K562 (cell line): ENCODE results near the gene PPP1R1C. TPM values are rescaled to one million over a fixed set of nuclear protein-coding genes. Genes with fewer than 3 reads are reported as not detected.

Source experiments
- ATAC-seq: fragments of 200-7000 bp; cut with Tn5 transposase; 3 replicates; pipeline ENCODE4 v1.9.1; 2020; ENCODE audit warnings: moderate library complexity
- BruUV-seq: library from RNA; stranded (reverse); fragments of 400-500 nt; replicated peaks from 2 replicates; lab custom pipeline; 2021; lab: Mats Ljungman, UMichigan
- CTCF ChIA-PET: fragments of 300-600 bp; formaldehyde crosslinking; extraction: SDS; loops from one replicate; lab custom pipeline; 2021; ENCODE audit warnings: low intra/inter-chr PET ratio; lab: Yijun Ruan, JAX
- POLR2A ChIA-PET: fragments of 300-600, 350-650 bp; sonication (Branson Sonifier 250); formaldehyde crosslinking; extraction: SDS; loops from one replicate; lab custom pipeline; 2021; ENCODE audit warnings: antibody characterized with exemption, inconsistent platforms; lab: Yijun Ruan, JAX
- DNase-seq, 4 experiments: peaks; one replicate each; pipeline versions ENCODE4 v3.0.0 to v3.0.0-alpha.2; 2011 to 2018; ENCODE audit warnings: low spot score in 3 of 4, mixed read lengths in 3 of 4; ENCODE audit errors: extremely low read depth in 1 of 4
- FAIRE-seq: peaks from 2 replicates; lab custom pipeline; 2011; peaks lifted over from hg19 to GRCh38; lab: Jason Lieb, UNC
- H2AFZ ChIP-seq: 2 replicates; pipeline ENCODE4 v1.6.0; 2011; ENCODE audit warnings: low read depth, low read length, control low read depth, inconsistent platforms
- H3K27ac ChIP-seq: fragments of 200-600 bp; 3 replicates; pipeline ENCODE4 v1.8.0; 2011; ENCODE audit warnings: low read depth, mild to moderate bottlenecking, control low read depth, inconsistent platforms, low read length, moderate library complexity, mixed read lengths; ENCODE audit errors: extremely low read depth
- H3K27me3 ChIP-seq, 2 experiments: fragments of 300-600 bp in 1 of 2; 2 replicates in 1 of 2; 3 replicates in 1 of 2; pipeline versions ENCODE4 v1.6.0 to v1.8.0; 2011; ENCODE audit warnings: inconsistent platforms in 2 of 2, low read length in 2 of 2, mild to moderate bottlenecking in 1 of 2, mixed read lengths in 1 of 2, moderate library complexity in 1 of 2; ENCODE audit not compliant: control insufficient read depth in 2 of 2, insufficient read depth in 2 of 2
- H3K36me3 ChIP-seq: fragments of 300-600 bp; 3 replicates; pipeline ENCODE4 v1.8.0; 2011; ENCODE audit warnings: mild to moderate bottlenecking, low read length, inconsistent platforms; ENCODE audit not compliant: control insufficient read depth, insufficient read depth
- H3K4me1 ChIP-seq, 2 experiments: fragments of 200-600 bp in 1 of 2; replicated peaks in 1 of 2; 2 replicates in 1 of 2; 3 replicates in 1 of 2; pipeline versions ENCODE4 v1.5.1 to v1.8.0; 2011; ENCODE audit warnings: inconsistent platforms in 2 of 2, low read length in 2 of 2, mild to moderate bottlenecking in 1 of 2, mixed read lengths in 1 of 2, moderate library complexity in 1 of 2; ENCODE audit not compliant: control insufficient read depth in 2 of 2, insufficient read depth in 2 of 2
- H3K4me2 ChIP-seq: 2 replicates; pipeline ENCODE4 v1.6.1; 2011; ENCODE audit warnings: low read length, control low read depth, inconsistent platforms, mixed read lengths; ENCODE audit not compliant: insufficient read depth
- H3K4me3 ChIP-seq: fragments of 200-600 bp; sonication (generic), shearing (Covaris generic); 2 replicates; pipeline ENCODE4 v1.5.1; 2016; ENCODE audit warnings: control low read depth, inconsistent platforms
- H3K79me2 ChIP-seq: fragments of 200-600 bp; 3 replicates; pipeline ENCODE4 v1.8.0; 2011; ENCODE audit warnings: low read length, inconsistent platforms; ENCODE audit not compliant: control insufficient read depth, insufficient read depth
- H3K9ac ChIP-seq, 2 experiments: 2 replicates each; pipeline versions ENCODE4 v1.6.0 to v1.6.1; 2011; ENCODE audit warnings: low read depth in 2 of 2, low read length in 2 of 2, control low read depth in 1 of 2, inconsistent platforms in 1 of 2, mild to moderate bottlenecking in 1 of 2, mixed read lengths in 1 of 2; ENCODE audit not compliant: insufficient read depth in 1 of 2
- H3K9me1 ChIP-seq: one replicate; pipeline ENCODE4 v1.6.0; 2011; ENCODE audit warnings: inconsistent platforms, mild to moderate bottlenecking, low read length, moderate library complexity; ENCODE audit not compliant: control insufficient read depth, insufficient read depth
- H3K9me3 ChIP-seq: replicated peaks from 2 replicates; pipeline ENCODE4 v1.5.1; 2011; ENCODE audit warnings: low read depth, low read length, inconsistent platforms; ENCODE audit not compliant: control insufficient read depth, insufficient read depth
- H4K20me1 ChIP-seq: replicated peaks from 2 replicates; pipeline ENCODE4 v1.6.1; 2011; ENCODE audit warnings: low read length, inconsistent platforms, mixed read lengths; ENCODE audit not compliant: control insufficient read depth, insufficient read depth
- ELF2 ChIP-seq: fragments of 250-450 bp; sonication (Bioruptor Pico); IDR thresholded peaks from 2 replicates; pipeline ENCODE4 v1.5.0; 2021; ENCODE audit warnings: mild to moderate bottlenecking
- ELK3 ChIP-seq: fragments of 450-650 bp; formaldehyde crosslinking; IDR thresholded peaks from 2 replicates; pipeline ENCODE4 v1.4.0; 2020; ENCODE audit warnings: mild to moderate bottlenecking
- FOXK1 ChIP-seq: sonication (generic); formaldehyde crosslinking; IDR thresholded peaks from 2 replicates; pipeline ENCODE4 v1.8.0; 2022; ENCODE audit warnings: missing genetic modification reagents, mild to moderate bottlenecking, borderline replicate concordance
- MEF2D ChIP-seq: conservative IDR thresholded peaks from 2 replicates; pipeline ENCODE4 v1.6.1; 2016; ENCODE audit warnings: low read depth, missing genetic modification characterization, missing compliant biosample characterization
- SMARCC2 ChIP-seq: fragments of 450-650 bp; IDR thresholded peaks from 2 replicates; pipeline ENCODE4 v1.6.1; 2017; ENCODE audit warnings: antibody characterized with exemption, moderate library complexity, mild to moderate bottlenecking, low read depth
- ZNF695 ChIP-seq: fragments of 450-650 bp; formaldehyde crosslinking; IDR thresholded peaks from 2 replicates; pipeline ENCODE4 v1.4.0; 2020; ENCODE audit warnings: mild to moderate bottlenecking, moderate library complexity
- ZNF764 ChIP-seq: fragments of 250-450 bp; sonication (Bioruptor Pico); IDR thresholded peaks from 2 replicates; pipeline ENCODE4 v1.4.0; 2020; ENCODE audit warnings: low read depth, mild to moderate bottlenecking, moderate library complexity
- WGBS: fragments of 100-300 bp; shearing (Covaris generic); methylation state at CpG from one replicate; pipeline ENCODE4 v1.1.6; 2016; ENCODE audit warnings: low coverage, mixed read lengths; ENCODE audit not compliant: insufficient coverage; ENCODE audit errors: missing lambda C conversion rate; 5-methylcytosine and 5-hydroxymethylcytosine counted together
- in situ Hi-C: fragments of 300-500 bp; cut with MboI; formaldehyde crosslinking; loops from 4 replicates; pipeline ENCODE4 v1.15.0; 2018; ENCODE audit warnings: inconsistent platforms, mixed read lengths
- intact Hi-C: fragments of 100-400 bp; cut with micrococcal nuclease; formaldehyde crosslinking; loops from 2 replicates; pipeline ENCODE4 v1.14.2; 2022
- polyA plus RNA-seq, 8 experiments: library from polyadenylated mRNA; depleted of rRNA in 4 of 8; stranded (reverse) in 5 of 8; unstranded in 3 of 8; fragments of >200 nt; fragmentation: Nextera tagmentation in 2 of 8; fragmentation: Illumina TruSeq in 1 of 8; extraction: Ambion mirVana in 2 of 8; extraction: Trizol in 1 of 8; gene quantifications; 2 replicates each; pipeline versions ENCODE4 v1.2.1 to v1.2.3, GENCODE V29; 2011 to 2014; ENCODE audit warnings: inconsistent platforms in 1 of 8, missing spikeins in 1 of 8
- total RNA-seq, 7 experiments: library from RNA; depleted of rRNA in 6 of 7; stranded (reverse); fragments of >200 nt in 6 of 7; fragmentation: Illumina TruSeq in 2 of 7; extraction: Trizol in 2 of 7; gene quantifications; 2 replicates each; pipeline versions ENCODE4 v1.2.1 to v1.2.3, GENCODE V29; 2011 to 2021; ENCODE audit warnings: low replicate concordance in 1 of 7

The PPP1R1C gene
- total and polyA plus RNA-seq, 9 of the 15 experiments (the other 6 are each of a cell fraction or from before 2014, with no cell fraction given), result 0.09 to 0.64 (median 0.40) TPM; not detected in 2

GRCh38 chr2:182110347-182110746 lies 124.7 kb downstream of the PPP1R1C start:
- DNase-seq, result no peak
- Histone ChIP-seq H3K9me3 (0 out of 2 replicates have a peak, but pooled peaks cover 4% of the 10 kb centered on the region), H3K27me3 (no peaks in the 10 kb centered on the region), H3K79me2 (no peaks in the 10 kb centered on the region), H3K27ac (no peak overlapping the region), H3K36me3 (no peaks in the 10 kb centered on the region), H2AFZ (no peak overlapping the region), H4K20me1 (no peaks in the 10 kb centered on the region), H3K4me1 (no peaks in the 10 kb centered on the region), H3K9me1 (no peaks in the 10 kb centered on the region), H3K9ac (no peak overlapping the region), H3K4me2 (no peak overlapping the region), H3K4me3 (no peak overlapping the region)
- no TSS peak for BruUV-seq
- TF ChIP-seq MEF2D (tag) (no peak), ZNF764 (CRISPR knock-in tag) (no peak), FOXK1 (CRISPR knock-in tag) (no peak), ZNF695 (CRISPR knock-in tag) (no peak), SMARCC2 (no peak), ELF2 (no peak), ELK3 (CRISPR knock-in tag) (no peak)
- no peak for FAIRE-seq
- CTCF ChIA-PET, result no interaction called here
- POLR2A ChIA-PET, result no interaction called here
- 5% methylated on average over 1 of the region's 1 CpG for WGBS
- intact Hi-C loops, result no loop called here
- ATAC-seq, result no peak
- in situ Hi-C loops, result no loop called here
